SU-DHL-6 (cell line): ENCODE measurements around the gene IDH3B.

ENCODE experiments used
- CTCF ChIP-seq: fragments of 200-600 bp; sonication (generic); IDR thresholded peaks from one replicate; pipeline ENCODE4 v1.5.1; 2017; ENCODE audit warnings: antibody characterized with exemption, mild to moderate bottlenecking, low read length, moderate library complexity; ENCODE audit not compliant: insufficient read depth, poor library complexity, severe bottlenecking
- EZH2phosphoT487 ChIP-seq: fragments of 200-600 bp; sonication (generic), shearing (Covaris generic); conservative IDR thresholded peaks from 2 replicates; pipeline ENCODE4 v1.6.1; 2018; ENCODE audit warnings: mild to moderate bottlenecking, antibody characterized with exemption, low read length, moderate library complexity, mixed read lengths

- TF ChIP-seq CTCF (no peak), EZH2phosphoT487 (no peak)
Measured at GRCh38 chr20:2654831-2655230, 9.2 kb downstream of the IDH3B start.
